GM08714 (cell line): ENCODE measurements around the gene NR1H4.

ENCODE experiments used
- H3K4me3 ChIP-seq: fragments of 200-500 bp; sonication (Bioruptor generic); 2 replicates; pipeline ENCODE4 v1.5.1; 2014; ENCODE audit warnings: mild to moderate bottlenecking, low read length, inconsistent platforms
- ZNF274 ChIP-seq: IDR thresholded peaks from 2 replicates; pipeline ENCODE4 v1.6.1; 2012; ENCODE audit warnings: mild to moderate bottlenecking, low read depth, low read length

The NR1H4 gene

DNA sequence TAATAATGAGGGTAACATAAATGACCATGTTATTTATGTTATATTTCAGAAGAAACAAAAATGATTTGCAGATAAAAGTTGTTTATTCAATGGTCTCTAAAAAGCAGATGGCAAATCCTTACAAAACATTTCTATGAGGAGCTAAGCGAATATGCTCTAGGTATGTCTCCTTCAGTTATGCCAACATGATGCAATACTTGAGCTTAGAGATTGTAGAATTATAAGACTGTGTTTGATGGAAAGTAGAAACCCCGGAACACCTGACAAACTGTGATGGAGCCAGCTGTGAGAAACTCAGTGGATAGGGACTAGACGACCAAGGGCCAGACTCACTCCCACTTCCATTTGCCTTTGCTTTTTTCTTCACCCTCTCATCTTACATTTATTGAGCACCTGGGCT lies 17.8 kb upstream of the NR1H4 start:
- TF ChIP-seq ZNF274, result no peak
- H3K4me3 ChIP-seq, result no peak overlapping the region

DNA sequence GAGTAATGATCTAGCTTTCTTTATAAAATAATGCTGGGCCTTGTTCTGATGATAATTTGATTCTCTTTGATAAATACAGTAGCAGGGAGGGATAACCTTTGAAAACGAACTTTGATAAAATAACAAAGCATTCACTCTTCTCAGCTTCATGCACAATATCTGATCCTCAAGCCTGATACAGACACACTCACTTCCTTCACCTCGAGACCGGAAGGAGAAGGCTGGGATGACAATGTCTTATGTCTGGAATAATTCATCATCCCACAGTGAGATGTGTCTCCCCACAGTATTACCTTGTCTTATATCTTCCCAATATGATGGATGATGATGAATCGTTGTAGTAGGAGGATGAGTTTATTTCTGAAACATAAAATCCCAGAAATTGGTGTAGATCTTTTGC lies 15.5 kb upstream of the NR1H4 start:
- H3K4me3 ChIP-seq, result no peak overlapping the region
- no peak for TF ChIP-seq ZNF274

DNA sequence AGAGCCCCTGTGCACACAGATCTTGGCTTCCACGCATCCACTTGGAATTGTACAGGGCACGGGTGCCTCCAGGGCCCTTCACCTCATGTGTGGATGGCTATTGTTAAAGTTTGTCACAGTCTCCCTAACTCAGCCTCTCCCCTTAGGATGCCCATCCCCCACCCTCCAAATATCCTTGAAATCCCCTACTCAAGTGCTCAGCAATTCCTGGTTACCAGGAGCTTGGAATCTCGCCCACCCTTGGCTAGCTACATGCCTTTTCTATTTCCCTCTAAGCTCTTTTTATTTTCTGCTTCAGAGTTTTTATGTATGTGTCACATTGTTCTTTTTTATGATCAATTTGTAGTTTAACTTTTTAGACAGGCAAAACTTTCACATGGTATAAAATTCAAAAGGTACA lies 13.0 kb upstream of the NR1H4 start:
- H3K4me3 ChIP-seq, result no peak overlapping the region
- no peak for TF ChIP-seq ZNF274

DNA sequence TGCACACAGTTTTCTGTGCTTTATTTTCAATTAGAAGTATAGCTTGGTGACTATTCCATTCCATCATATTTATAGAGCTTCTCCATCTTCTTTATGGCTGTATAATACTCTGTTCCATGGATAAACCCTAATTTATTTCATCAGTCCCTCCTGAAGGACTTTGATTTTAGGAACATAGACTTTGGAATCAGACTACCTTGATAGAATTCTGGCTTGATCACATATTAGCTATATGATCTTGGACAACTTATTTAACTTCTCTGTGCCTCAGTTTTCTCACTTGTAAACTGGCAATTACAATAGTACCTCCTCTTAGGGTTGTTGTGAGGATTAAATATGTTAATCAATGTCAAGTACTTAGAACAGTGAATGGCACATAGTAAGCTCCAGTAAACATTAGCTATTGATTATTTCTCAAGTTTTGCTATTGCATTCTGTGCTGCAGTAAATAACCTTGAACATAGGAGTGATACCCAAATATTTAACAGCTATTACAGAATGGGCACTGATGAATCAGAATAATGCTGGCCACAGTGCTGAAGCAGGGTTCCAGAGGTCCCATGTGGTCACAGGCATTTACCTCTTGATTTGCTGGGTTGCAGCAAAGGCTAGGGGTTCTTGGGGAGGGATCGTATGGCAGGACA lies 12.2 kb upstream of the NR1H4 start:
- H3K4me3 ChIP-seq, result no peak overlapping the region

DNA sequence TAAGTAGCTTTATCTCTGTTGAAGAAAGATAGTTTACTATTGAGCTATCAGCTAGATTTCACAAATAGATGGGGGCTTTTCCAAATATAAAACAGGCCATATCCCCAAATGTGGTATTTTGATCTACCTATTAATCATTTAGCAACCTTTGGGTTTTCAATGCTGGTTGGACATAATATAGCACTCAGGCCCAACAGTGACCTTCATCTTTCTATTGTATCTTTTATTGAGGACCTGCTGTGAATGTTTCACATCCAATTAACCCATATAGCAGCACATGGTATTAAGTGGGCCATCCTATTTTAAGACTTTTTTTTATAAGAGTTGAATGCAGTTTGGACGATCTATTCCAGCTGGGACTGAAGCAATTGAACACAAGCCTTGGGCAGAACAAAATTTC lies 10.0 kb upstream of the NR1H4 start:
- no peak for TF ChIP-seq ZNF274

More for the DNA sequence above, 12.2 kb upstream of the NR1H4 start:
- no peak for TF ChIP-seq ZNF274

DNA sequence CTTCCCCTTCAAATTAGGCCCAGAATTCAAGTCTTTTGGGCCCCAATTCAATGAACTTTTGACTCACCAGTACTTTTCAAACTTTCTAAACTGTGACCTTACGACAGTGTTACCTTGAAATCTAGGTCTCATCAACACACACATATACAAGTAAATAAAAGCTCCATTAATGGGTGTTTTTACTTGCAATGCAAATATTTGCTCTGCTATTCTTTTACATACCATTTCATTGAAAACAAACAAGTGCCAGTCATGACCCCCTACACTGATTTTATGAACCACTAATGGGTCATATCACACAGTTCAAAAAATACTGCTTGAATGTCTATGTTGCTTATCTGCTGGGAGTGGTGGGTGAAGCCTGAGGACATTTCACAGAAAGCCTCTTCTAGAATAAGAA lies 9.1 kb upstream of the NR1H4 start:
- no peak for TF ChIP-seq ZNF274
- no peak overlapping the region for H3K4me3 ChIP-seq

More for the DNA sequence above, 10.0 kb upstream of the NR1H4 start:
- no peak overlapping the region for H3K4me3 ChIP-seq

DNA sequence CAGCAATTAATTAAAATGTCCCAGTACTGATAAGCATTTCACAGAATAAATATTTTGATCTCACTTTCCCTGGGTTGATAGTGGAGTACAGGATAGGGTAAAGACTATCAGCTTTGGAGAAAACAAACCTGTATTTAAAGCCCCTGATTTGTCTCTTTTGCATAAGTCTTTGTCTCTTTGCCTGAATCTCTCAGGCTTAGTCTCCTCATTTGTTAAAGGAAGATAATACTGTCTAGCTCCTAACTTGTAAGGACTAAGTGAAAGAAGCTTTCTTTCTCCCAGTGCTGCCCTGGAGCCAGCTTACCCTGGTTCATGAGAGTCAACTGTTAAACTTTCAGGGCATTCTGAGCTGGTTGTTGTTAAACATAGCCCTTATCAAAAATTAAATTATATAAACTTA lies 5.5 kb upstream of the NR1H4 start:
- no peak for TF ChIP-seq ZNF274
- no peak overlapping the region for H3K4me3 ChIP-seq

DNA sequence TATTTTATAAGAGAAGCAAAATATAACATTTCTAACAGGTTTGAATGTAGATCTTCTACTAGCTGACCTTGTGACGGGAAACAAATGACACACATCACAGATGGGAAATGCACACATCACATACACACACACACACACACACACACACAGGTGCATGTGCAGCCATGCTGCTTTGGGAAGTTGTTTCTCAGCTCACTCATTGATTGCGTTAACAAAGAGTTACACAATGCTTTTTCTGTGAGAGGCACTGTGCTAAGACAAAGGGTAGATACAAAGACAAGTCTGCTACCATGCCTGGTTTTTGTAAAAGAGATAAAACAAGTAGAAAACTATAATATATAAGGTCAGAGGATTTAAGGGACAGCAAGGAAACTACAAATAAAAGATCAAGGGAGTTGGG lies 1.3 kb upstream of the NR1H4 start:
- no peak for TF ChIP-seq ZNF274
- no peak overlapping the region for H3K4me3 ChIP-seq

DNA sequence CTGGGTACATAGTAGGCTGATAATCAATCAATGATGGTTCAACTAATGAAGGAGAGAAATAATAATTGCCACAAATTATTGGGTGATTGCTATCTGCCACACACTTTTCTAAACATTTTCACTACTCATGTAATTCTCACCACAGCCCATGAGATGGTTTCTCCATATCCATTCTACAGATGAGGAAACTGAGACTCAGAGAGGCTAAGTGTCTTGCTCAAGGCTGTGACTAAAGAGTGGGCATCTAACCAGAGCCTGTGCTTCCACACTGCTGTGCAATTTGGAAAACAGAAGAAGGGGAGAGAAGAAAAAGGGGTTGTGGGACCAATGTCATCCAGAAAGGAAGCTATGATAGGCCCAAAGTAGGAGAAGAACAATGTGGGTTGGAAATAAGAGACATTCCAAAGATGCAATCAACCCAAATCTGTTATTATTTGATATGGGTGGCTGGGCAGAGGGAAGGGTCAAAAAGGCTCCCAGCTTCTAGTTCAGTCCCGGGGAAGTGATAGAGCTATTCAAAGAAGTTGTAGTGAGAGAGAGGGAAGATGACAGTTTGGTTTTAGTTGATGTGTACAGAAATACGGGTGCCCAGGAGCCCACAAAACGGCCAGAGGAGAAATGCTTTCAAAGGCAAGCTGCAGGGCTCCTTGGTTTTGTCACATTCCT lies 483 bp upstream of the NR1H4 start:
- no peak overlapping the region for H3K4me3 ChIP-seq
- TF ChIP-seq ZNF274, result no peak

DNA sequence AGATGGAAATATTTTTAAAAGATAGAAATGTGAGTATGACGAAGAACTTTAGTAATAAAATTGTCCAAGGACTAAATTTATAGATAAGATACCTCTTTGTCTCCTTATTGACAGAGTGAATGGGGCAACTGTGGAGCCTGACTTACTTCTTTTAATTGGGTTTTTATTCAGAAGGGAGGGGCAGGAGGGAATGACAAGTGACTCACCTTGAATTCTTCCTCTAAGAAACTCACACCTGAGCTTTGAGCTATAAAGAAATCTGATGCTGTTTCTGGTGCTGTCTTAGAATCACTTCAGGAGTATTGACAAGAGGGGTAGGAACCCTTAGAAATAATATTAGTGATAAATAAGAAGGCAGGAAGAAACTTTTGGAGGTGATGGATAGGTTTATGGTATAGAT lies 951 bp downstream of the NR1H4 start:
- no peak overlapping the region for H3K4me3 ChIP-seq
- no peak for TF ChIP-seq ZNF274

DNA sequence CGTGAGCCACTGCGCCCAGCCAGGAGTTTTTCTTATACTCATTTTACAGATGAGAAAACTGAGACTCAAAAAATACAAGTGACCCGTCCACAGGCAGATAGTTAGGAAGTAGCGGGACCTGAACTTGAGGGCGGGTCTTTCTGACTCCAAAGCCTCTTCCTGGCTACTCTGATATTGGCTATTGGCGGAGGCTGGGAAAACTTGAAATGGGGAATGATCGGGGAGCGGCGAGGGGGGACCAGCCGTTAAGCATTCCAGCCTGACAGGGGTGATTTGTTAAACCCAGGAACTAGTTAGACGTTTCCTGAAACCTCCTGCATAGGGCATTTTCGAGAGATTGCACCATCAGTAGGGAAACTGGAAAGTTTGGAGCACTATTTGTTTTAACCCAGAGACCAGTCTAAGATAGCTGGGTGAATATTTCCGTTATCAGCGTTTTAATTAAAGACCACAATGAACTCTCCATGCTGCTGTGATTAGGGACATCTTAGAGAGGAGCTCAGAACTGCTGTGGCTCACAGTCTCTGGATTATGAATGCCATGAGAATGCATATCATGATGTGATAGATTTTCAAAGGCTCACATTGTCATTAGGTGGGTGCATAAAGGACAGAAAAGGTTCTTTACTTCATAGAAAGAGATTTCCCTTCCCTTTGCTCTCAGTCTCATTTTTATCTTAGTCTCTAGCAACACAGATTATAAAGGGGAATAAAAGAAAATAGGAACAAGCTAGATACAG lies 2.5 kb downstream of the NR1H4 start:
- no peak for TF ChIP-seq ZNF274
- H3K4me3 ChIP-seq, result no peak overlapping the region

DNA sequence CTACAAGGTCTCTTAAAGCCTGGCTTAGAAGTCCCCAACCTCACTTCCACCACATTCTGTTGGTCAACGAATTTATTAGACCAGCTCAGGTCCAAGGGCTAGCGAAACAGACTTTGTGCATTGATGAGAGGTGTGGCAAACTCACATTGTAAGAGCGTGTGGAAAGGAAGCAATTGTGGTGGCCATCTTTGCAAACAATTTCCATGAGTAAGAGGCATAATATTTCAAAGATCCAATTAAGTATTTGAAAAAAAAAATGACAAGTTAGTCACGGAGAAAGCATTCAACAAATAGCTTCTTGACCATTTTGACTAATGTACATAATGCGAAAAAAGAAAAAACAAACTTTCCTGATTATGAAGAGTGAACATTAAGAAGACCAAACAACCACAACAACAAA lies 7.4 kb downstream of the NR1H4 start:
- no peak overlapping the region for H3K4me3 ChIP-seq
- no peak for TF ChIP-seq ZNF274

DNA sequence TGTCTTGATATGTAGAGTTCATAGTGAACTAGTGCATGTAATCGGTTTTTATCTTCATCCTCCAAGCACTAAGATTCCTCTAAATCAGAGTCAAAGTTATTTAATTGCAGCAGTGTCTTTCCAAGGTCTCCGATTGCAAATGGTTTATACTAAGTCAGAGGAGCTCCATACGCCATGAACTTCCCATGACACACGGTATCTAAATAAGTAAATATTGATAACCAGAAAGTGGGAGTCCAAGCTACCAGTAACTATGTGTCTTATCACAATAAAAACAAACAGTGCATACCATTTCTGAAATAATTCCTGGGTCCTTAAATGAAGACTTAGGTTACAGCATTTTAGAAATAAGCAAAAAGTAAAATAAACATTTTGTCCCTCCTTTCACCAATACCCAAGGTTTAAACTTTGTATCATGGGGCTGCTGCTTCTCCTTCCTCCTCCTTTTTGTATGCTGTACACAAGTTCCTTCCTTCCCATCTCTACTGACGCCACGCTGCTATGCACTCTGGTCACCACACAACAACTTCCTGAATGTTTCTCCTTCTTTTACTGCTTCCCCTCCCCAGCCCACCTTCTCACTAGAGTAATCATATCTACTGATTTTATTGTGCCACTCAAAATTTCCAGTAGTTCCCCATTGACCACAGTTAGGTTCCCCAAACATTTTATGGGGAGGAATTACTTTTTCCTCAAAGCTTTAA lies 10.7 kb downstream of the NR1H4 start:
- no peak overlapping the region for H3K4me3 ChIP-seq
- TF ChIP-seq ZNF274, result no peak

DNA sequence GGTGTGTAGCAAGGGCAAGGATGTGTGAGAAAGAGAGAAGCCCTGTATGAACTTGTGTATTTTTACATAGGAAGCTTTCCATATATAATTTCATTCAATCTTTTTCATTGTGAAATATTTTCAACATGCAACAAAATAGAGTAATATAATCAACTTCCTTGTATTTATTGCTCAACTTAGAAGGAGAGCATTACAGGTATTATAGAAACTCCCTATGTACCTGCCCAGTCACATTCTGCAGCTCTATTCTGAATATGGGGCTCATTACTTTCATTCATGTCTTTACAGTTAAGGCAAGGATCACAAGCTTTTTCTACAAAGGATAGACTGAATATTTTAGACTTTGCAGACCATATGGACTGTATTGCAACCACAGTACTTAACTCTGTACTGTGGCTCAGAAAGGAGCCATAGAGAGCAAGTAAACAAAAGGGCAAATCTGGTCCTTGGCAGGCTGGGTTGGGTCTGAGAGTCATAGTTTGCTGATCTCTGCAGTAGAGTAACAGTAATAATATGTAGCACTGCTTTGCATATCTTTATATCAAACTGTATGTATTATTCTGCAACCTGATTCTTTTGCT lies 11.3 kb downstream of the NR1H4 start:
- TF ChIP-seq ZNF274, result no peak
- no peak overlapping the region for H3K4me3 ChIP-seq
